Measurements from ENCODE around the gene CAND2.

- peak; percentile 84 for TF ChIP-seq CTCF (IDR thresholded peaks at IDR 0.05; ENCODE audit: low read length)
- TF ChIP-seq EZH2 (IDR thresholded peaks at IDR 0.05; ENCODE audit: borderline replicate concordance, low read length): no peak
Observed at GRCh38 chr3:12810013-12810780, 13.7 kb downstream of the CAND2 start.

Data from OCI-LY1 (cell line).